H1 (cell line): ENCODE data around the gene DDX56. TPM values are rescaled to one million over a fixed set of nuclear protein-coding genes. Genes with fewer than 3 reads are reported as not detected.

ENCODE experiments used
- CTCF ChIA-PET: fragments of 300-600 bp; sonication (Branson Sonifier 250); formaldehyde crosslinking; loops from one replicate; lab custom pipeline; 2021; ENCODE audit not compliant: partially characterized antibody; lab: Charles Lee
- POLR2A ChIA-PET: fragments of 300-600 bp; sonication (Branson Sonifier 250); formaldehyde crosslinking; loops from one replicate; lab custom pipeline; 2021; ENCODE audit warnings: inconsistent platforms; ENCODE audit not compliant: partially characterized antibody; lab: Charles Lee
- DNase-seq, 2 experiments: peaks; one replicate each; pipeline versions ENCODE4 v3.0.0 to v3.0.0-alpha.2; 2010 to 2022; ENCODE audit warnings: low spot score in 2 of 2, low read depth in 1 of 2, mixed read lengths in 1 of 2
- FAIRE-seq: peaks from 2 replicates; lab custom pipeline; 2011; peaks lifted over from hg19 to GRCh38; lab: Jason Lieb, UNC
- H2AFZ ChIP-seq: 2 replicates; pipeline ENCODE4 v1.8.1; 2012; ENCODE audit warnings: low read length, inconsistent platforms
- H2AK5ac ChIP-seq: 2 replicates; pipeline ENCODE4 v1.6.1; 2013; ENCODE audit warnings: low read depth, low read length
- H2BK120ac ChIP-seq: replicated peaks from 2 replicates; pipeline ENCODE3; 2013; ENCODE audit warnings: low read depth, low read length, inconsistent platforms
- H2BK12ac ChIP-seq: 2 replicates; pipeline ENCODE4 v1.6.1; 2013; ENCODE audit warnings: low read depth, low read length
- H2BK15ac ChIP-seq: 2 replicates; pipeline ENCODE4 v1.6.1; 2013; ENCODE audit warnings: low read length
- H2BK20ac ChIP-seq: 2 replicates; pipeline ENCODE4 v1.6.1; 2013; ENCODE audit warnings: low read length
- H2BK5ac ChIP-seq: 2 replicates; pipeline ENCODE4 v1.6.1; 2013; ENCODE audit warnings: low read depth, low read length
- H3K14ac ChIP-seq: 2 replicates; pipeline ENCODE4 v1.6.1; 2013; ENCODE audit warnings: inconsistent platforms; ENCODE audit not compliant: insufficient read length
- H3K18ac ChIP-seq: 2 replicates; pipeline ENCODE4 v1.6.1; 2013; ENCODE audit warnings: low read length; ENCODE audit errors: extremely low read depth
- H3K23ac ChIP-seq: 2 replicates; pipeline ENCODE4 v1.6.1; 2013; ENCODE audit warnings: inconsistent platforms; ENCODE audit not compliant: insufficient read length
- H3K23me2 ChIP-seq: 2 replicates; pipeline ENCODE4 v1.6.1; 2013; ENCODE audit warnings: low read depth, low read length
- H3K27ac ChIP-seq: 2 replicates; pipeline ENCODE4 v1.6.1; 2011; ENCODE audit warnings: low read depth, low read length, inconsistent platforms
- H3K27me3 ChIP-seq, 4 experiments: replicated peaks in 1 of 4; 1 replicate in 1 of 4; 2 replicates in 3 of 4; pipeline versions ENCODE4 v1.6.1 to v1.8.1; 2011 to 2013; ENCODE audit warnings: low read length in 3 of 4, mild to moderate bottlenecking in 3 of 4, inconsistent platforms in 2 of 4, mixed read lengths in 2 of 4, moderate library complexity in 1 of 4; ENCODE audit not compliant: control insufficient read depth in 3 of 4, insufficient read depth in 3 of 4; ENCODE audit errors: extremely low read depth in 1 of 4
- H3K36me3 ChIP-seq, 4 experiments: 2 replicates each; pipeline versions ENCODE4 v1.6.1 to v1.8.1; 2011 to 2013; ENCODE audit warnings: mild to moderate bottlenecking in 4 of 4, low read length in 3 of 4, moderate library complexity in 2 of 4, control low read depth in 1 of 4, inconsistent platforms in 1 of 4; ENCODE audit not compliant: insufficient read depth in 4 of 4, control insufficient read depth in 2 of 4
- H3K4ac ChIP-seq: replicated peaks from 2 replicates; pipeline ENCODE3; 2013; ENCODE audit warnings: low read length, low read depth, mixed read lengths, inconsistent platforms; ENCODE audit not compliant: insufficient read length
- H3K4me1 ChIP-seq, 4 experiments: replicated peaks in 1 of 4; 1 replicate in 1 of 4; 2 replicates in 3 of 4; pipeline versions ENCODE4 v1.6.1 to v1.8.1; 2011 to 2013; ENCODE audit warnings: low read length in 3 of 4, inconsistent platforms in 2 of 4, mixed read lengths in 1 of 4; ENCODE audit not compliant: insufficient read depth in 4 of 4, control insufficient read depth in 3 of 4
- H3K4me2 ChIP-seq, 2 experiments: 2 replicates each; pipeline versions ENCODE4 v1.6.1 to v1.8.1; 2011 to 2013; ENCODE audit warnings: low read depth in 2 of 2, low read length in 2 of 2, control low read depth in 1 of 2, inconsistent platforms in 1 of 2, mild to moderate bottlenecking in 1 of 2; ENCODE audit not compliant: insufficient read depth in 1 of 2
- H3K4me3 ChIP-seq, 4 experiments: fragments of 200-600, 300-600 bp in 1 of 4; sonication (generic), shearing (Covaris generic), sonication (Bioruptor Twin) in 1 of 4; 2 replicates each; pipeline versions ENCODE4 v1.5.1 to v1.8.1; 2011 to 2016; ENCODE audit warnings: low read length in 4 of 4, low read depth in 3 of 4, control low read depth in 2 of 4, inconsistent platforms in 2 of 4, mild to moderate bottlenecking in 2 of 4, mixed read lengths in 1 of 4, moderate library complexity in 1 of 4; ENCODE audit not compliant: insufficient read depth in 2 of 4; ENCODE audit errors: extremely low read depth in 1 of 4
- H3K56ac ChIP-seq: replicated peaks from 2 replicates; pipeline ENCODE3; 2013; ENCODE audit warnings: low read depth, mild to moderate bottlenecking, mixed read lengths, low read length, inconsistent platforms; ENCODE audit not compliant: insufficient read length
- H3K79me1 ChIP-seq: 2 replicates; pipeline ENCODE4 v1.6.1; 2013; ENCODE audit warnings: low read depth, low read length, control low read depth
- H3K79me2 ChIP-seq, 2 experiments: 2 replicates each; pipeline versions ENCODE4 v1.6.1 to v1.8.1; 2012 to 2013; ENCODE audit warnings: low read length in 2 of 2, mild to moderate bottlenecking in 2 of 2, inconsistent platforms in 1 of 2; ENCODE audit not compliant: insufficient read depth in 2 of 2, control insufficient read depth in 1 of 2
- H3K9ac ChIP-seq, 4 experiments: replicated peaks in 1 of 4; 1 replicate in 1 of 4; 2 replicates in 3 of 4; pipeline versions ENCODE4 v1.6.1 to v1.8.1; 2011 to 2013; ENCODE audit warnings: low read depth in 3 of 4, low read length in 3 of 4, control low read depth in 2 of 4, mild to moderate bottlenecking in 2 of 4, moderate library complexity in 2 of 4, inconsistent platforms in 1 of 4; ENCODE audit errors: extremely low read depth in 1 of 4
- H3K9me3 ChIP-seq, 2 experiments: 2 replicates each; pipeline versions ENCODE4 v1.6.1 to v1.8.1; 2012 to 2013; ENCODE audit warnings: mild to moderate bottlenecking in 2 of 2, moderate library complexity in 2 of 2, control low read depth in 1 of 2, inconsistent platforms in 1 of 2, low read depth in 1 of 2, low read length in 1 of 2, mixed read lengths in 1 of 2; ENCODE audit not compliant: insufficient read depth in 2 of 2
- H4K20me1 ChIP-seq, 2 experiments: replicated peaks in 1 of 2; 2 replicates each; pipeline versions ENCODE3 to v1.8.1; 2011 to 2013; ENCODE audit warnings: inconsistent platforms in 2 of 2, low read length in 2 of 2, mild to moderate bottlenecking in 1 of 2; ENCODE audit not compliant: insufficient read depth in 2 of 2, control insufficient read depth in 1 of 2
- H4K5ac ChIP-seq: 2 replicates; pipeline ENCODE4 v1.6.1; 2013; ENCODE audit warnings: low read length, low read depth, mixed read lengths, inconsistent platforms; ENCODE audit not compliant: insufficient read length
- H4K8ac ChIP-seq: 2 replicates; pipeline ENCODE4 v1.8.0; 2013; ENCODE audit warnings: mild to moderate bottlenecking, moderate library complexity, low read length, inconsistent platforms; ENCODE audit not compliant: insufficient read depth; ENCODE audit errors: extremely low read depth
- H4K91ac ChIP-seq: replicated peaks from 2 replicates; pipeline ENCODE3; 2013; ENCODE audit warnings: low read length, mixed read lengths, inconsistent platforms; ENCODE audit not compliant: insufficient read length
- BACH1 ChIP-seq: IDR thresholded peaks from 2 replicates; pipeline ENCODE4 v1.6.1; 2012; ENCODE audit warnings: low read length, improper control_type of control experiment
- BCL11A ChIP-seq, 2 experiments: IDR thresholded peaks; one replicate each; pipeline ENCODE4 v1.6.1; 2011; ENCODE audit warnings: low read depth in 2 of 2, low read length in 2 of 2, mild to moderate bottlenecking in 2 of 2
- CREB1 ChIP-seq: IDR thresholded peaks from 2 replicates; pipeline ENCODE4 v1.6.1; 2012; ENCODE audit warnings: inconsistent platforms
- CTBP2 ChIP-seq: IDR thresholded peaks from 2 replicates; pipeline ENCODE4 v1.7.0; 2011; ENCODE audit warnings: borderline replicate concordance, mild to moderate bottlenecking, moderate library complexity, mixed read lengths, low read length; ENCODE audit not compliant: insufficient read depth, insufficient read length
- KDM1A ChIP-seq: fragments of 200-600, 300-600 bp; sonication (generic); IDR thresholded peaks from 2 replicates; pipeline ENCODE4 v1.7.1; 2016; ENCODE audit warnings: mild to moderate bottlenecking, low read length, borderline replicate concordance
- SAP30 ChIP-seq: fragments of 300-600 bp; sonication (generic); IDR thresholded peaks from 2 replicates; pipeline ENCODE4 v1.7.1; 2012; ENCODE audit warnings: low read length, moderate library complexity, mild to moderate bottlenecking, inconsistent platforms; ENCODE audit not compliant: insufficient read depth, insufficient replicate concordance
- SP1 ChIP-seq: IDR thresholded peaks from 2 replicates; pipeline ENCODE4 v1.6.1; 2011; ENCODE audit warnings: low read depth, low read length
- SUZ12 ChIP-seq: fragments of 200-600 bp; sonication (generic); IDR thresholded peaks from 2 replicates; pipeline ENCODE4 v1.6.1; 2012; ENCODE audit warnings: mild to moderate bottlenecking, inconsistent platforms, low read length, moderate library complexity, mixed read lengths
- TAF1 ChIP-seq: IDR thresholded peaks from 2 replicates; pipeline ENCODE4 v1.6.1; 2011; ENCODE audit warnings: mild to moderate bottlenecking, low read depth, low read length
- TCF12 ChIP-seq: IDR thresholded peaks from 2 replicates; pipeline ENCODE4 v1.6.1; 2011; ENCODE audit warnings: low read depth, mild to moderate bottlenecking, low read length
- WGBS, 2 experiments: shearing (Covaris generic) in 1 of 2; methylation state at CpG; one replicate each; pipeline versions ENCODE4 v1.1.6 to v1.1.7; 2013 to 2015; ENCODE audit warnings: low lambda C conversion rate in 2 of 2, mixed read lengths in 2 of 2, inconsistent platforms in 1 of 2, low coverage in 1 of 2, missing lambda C conversion rate in 1 of 2; ENCODE audit not compliant: insufficient replicate concordance in 2 of 2, insufficient coverage in 1 of 2, insufficient read length in 1 of 2; ENCODE audit errors: extremely low coverage in 1 of 2, missing lambda C conversion rate in 1 of 2; 5-methylcytosine and 5-hydroxymethylcytosine counted together
- polyA plus RNA-seq, 7 experiments: library from polyadenylated mRNA; depleted of rRNA in 3 of 7; stranded (reverse) in 5 of 7; unstranded in 2 of 7; fragments of >200 nt in 5 of 7; fragments of 200-250 nt in 2 of 7; gene quantifications; 1 replicate in 5 of 7; 2 replicates in 1 of 7; 4 replicates in 1 of 7; pipeline versions ENCODE4 v1.2.1 to v1.2.3, GENCODE V29; 2011 to 2013; ENCODE audit warnings: missing spikeins in 2 of 7, mixed read lengths in 2 of 7
- total RNA-seq: library from RNA; stranded (reverse); fragmentation: NEBNext Ultra II Directional; extraction: Animal tissue kit (Norgen Biotek cat#: 25700); gene quantifications from 2 replicates; pipeline ENCODE4 v1.2.1, GENCODE V29; 2021
- TF ChIP-seq, protein P1 (sequence below): IDR thresholded peaks from 2 replicates; pipeline ENCODE4 v1.6.1; 2012; ENCODE audit warnings: low read length, inconsistent platforms

DDX56 gene
- total and polyA plus RNA-seq, 2 of the 8 experiments (the other 6 are each of a cell fraction or from before 2014, with no cell fraction given), result 56.9 to 81.6 TPM

- FAIRE-seq, result no peak
- WGBS, 2 experiments, result 86% methylated on average over 8 of the region's 8 CpGs; no CpG with 5 or more reads in 1 of the 2 experiments
- H2AK5ac ChIP-seq, result no peak overlapping the region
- H2BK5ac ChIP-seq, result no peak overlapping the region
- H3K14ac ChIP-seq, result no peak overlapping the region
- H3K4ac ChIP-seq, result no peak overlapping the region
- no peaks in the 10 kb centered on the region for H3K79me2 ChIP-seq
- no peak overlapping the region for H2BK20ac ChIP-seq
- no peak for TF ChIP-seq KDM1A
- TF ChIP-seq SUZ12, result no peak
- no peak for TF ChIP-seq SAP30
- no peak for TF ChIP-seq BACH1
- no peak for TF ChIP-seq CREB1
- no peak for TF ChIP-seq BCL11A (IDR thresholded peaks at IDR 0.05; ENCODE audit: low read depth in 2 of 2, low read length in 2 of 2)
- no peak for TF ChIP-seq TAF1
- TF ChIP-seq, protein P1, sequence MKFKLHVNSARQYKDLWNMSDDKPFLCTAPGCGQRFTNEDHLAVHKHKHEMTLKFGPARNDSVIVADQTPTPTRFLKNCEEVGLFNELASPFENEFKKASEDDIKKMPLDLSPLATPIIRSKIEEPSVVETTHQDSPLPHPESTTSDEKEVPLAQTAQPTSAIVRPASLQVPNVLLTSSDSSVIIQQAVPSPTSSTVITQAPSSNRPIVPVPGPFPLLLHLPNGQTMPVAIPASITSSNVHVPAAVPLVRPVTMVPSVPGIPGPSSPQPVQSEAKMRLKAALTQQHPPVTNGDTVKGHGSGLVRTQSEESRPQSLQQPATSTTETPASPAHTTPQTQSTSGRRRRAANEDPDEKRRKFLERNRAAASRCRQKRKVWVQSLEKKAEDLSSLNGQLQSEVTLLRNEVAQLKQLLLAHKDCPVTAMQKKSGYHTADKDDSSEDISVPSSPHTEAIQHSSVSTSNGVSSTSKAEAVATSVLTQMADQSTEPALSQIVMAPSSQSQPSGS, result no peak
- no peak for TF ChIP-seq CTBP2
- no peak for TF ChIP-seq TCF12
- TF ChIP-seq SP1, result no peak
- DNase-seq, result no peak
- ChIA-PET POLR2A (interaction anchor here (1.3 to 1.7 kb wide), 3 partner anchors 32 to 43 kb away, joined by 4 to 5 read pairs (median 4); partner anchors contain the start of genes DDX56 and NUDCD3), CTCF (interaction anchor here (0.8 to 10.0 kb wide), 14 partner anchors 10 to 177 kb away, joined by 3 to 98 read pairs (median 7); partner anchors contain the start of gene NUDCD3)
- 0 out of 2 replicates have a peak overlapping the region, but pooled peaks have one; percentile 64 for H2AFZ ChIP-seq
- no peak overlapping the region for H3K18ac ChIP-seq
- H3K79me1 ChIP-seq, result no peaks in the 10 kb centered on the region
- H3K56ac ChIP-seq, result no peak overlapping the region
- H4K20me1 ChIP-seq, result no peaks in the 10 kb centered on the region
- no peak overlapping the region for H3K9ac ChIP-seq
- no peak overlapping the region for H3K23ac ChIP-seq
- H3K27me3 ChIP-seq, result no peaks in the 10 kb centered on the region
- no peak overlapping the region for H4K5ac ChIP-seq
- H4K91ac ChIP-seq, result no peak overlapping the region
- H2BK12ac ChIP-seq, result no peak overlapping the region
- H3K36me3 ChIP-seq, result no peaks in the 10 kb centered on the region
- no peak overlapping the region for H3K4me3 ChIP-seq
- H3K4me1 ChIP-seq, result no peaks in the 10 kb centered on the region
- no peak overlapping the region for H3K27ac ChIP-seq
- no peak overlapping the region for H2BK120ac ChIP-seq
- H3K9me3 ChIP-seq, result no peaks in the 10 kb centered on the region
- H4K8ac ChIP-seq, result no peak overlapping the region; the same call in 1 of the 2 replicates
- no peaks in the 10 kb centered on the region for H3K23me2 ChIP-seq
- no peak overlapping the region for H3K4me2 ChIP-seq
- no peak overlapping the region for H2BK15ac ChIP-seq
Measured at GRCh38 chr7:44533301-44534055, 40.2 kb downstream of the DDX56 start.
